HG03469 (cell line): ENCODE measurements around the gene PLXNC1.

ENCODE experiments used
- ATAC-seq: cut with Tn5 transposase; IDR thresholded peaks from one replicate; pipeline ENCODE4 v1.9.1; 2021; ENCODE audit warnings: mild to moderate bottlenecking, moderate library complexity, moderate number of reproducible peaks; ENCODE audit not compliant: unreplicated experiment

The PLXNC1 gene

GRCh38 chr12:94147991-94148738 lies at the start of gene PLXNC1:
TSS of gene PLXNC1 (plus strand) at chr12:94148577. CDS start at chr12:94148972, 395 bp downstream.
- ATAC-seq, result peak; percentile 24

GRCh38 chr12:94099191-94099590 lies 49.2 kb upstream of the PLXNC1 start:
- no peak for ATAC-seq

- ATAC-seq, result no peak
These were observed 48.7 kb upstream of the PLXNC1 start for GRCh38 chr12:94099632-94100031.

- no peak for ATAC-seq
These were observed 48.2 kb upstream of the PLXNC1 start for GRCh38 chr12:94100211-94100627.

GRCh38 chr12:94100990-94101737 lies 47.2 kb upstream of the PLXNC1 start:
- peak; percentile 53 for ATAC-seq

- ATAC-seq, result peak; percentile 61
These were observed 46.4 kb upstream of the PLXNC1 start for GRCh38 chr12:94101738-94102660.

- ATAC-seq, result no peak
These were observed 44.4 kb upstream of the PLXNC1 start for GRCh38 chr12:94103986-94104385.

- ATAC-seq, result no peak
These were observed 40.5 kb upstream of the PLXNC1 start for GRCh38 chr12:94107910-94108309.

GRCh38 chr12:94109160-94109559 lies 39.2 kb upstream of the PLXNC1 start:
- ATAC-seq, result no peak

- no peak for ATAC-seq
These were observed 38.1 kb upstream of the PLXNC1 start for GRCh38 chr12:94110258-94110657.

GRCh38 chr12:94111302-94111701 lies 37.1 kb upstream of the PLXNC1 start:
- ATAC-seq, result no peak

GRCh38 chr12:94112121-94112520 lies 36.3 kb upstream of the PLXNC1 start:
- no peak for ATAC-seq

- ATAC-seq, result no peak
These were observed 34.2 kb upstream of the PLXNC1 start for GRCh38 chr12:94114166-94114565.

- no peak for ATAC-seq
These were observed 32.2 kb upstream of the PLXNC1 start for GRCh38 chr12:94116191-94116590.

GRCh38 chr12:94121886-94122285 lies 26.5 kb upstream of the PLXNC1 start:
- ATAC-seq, result no peak

- ATAC-seq, result no peak
These were observed 25.8 kb upstream of the PLXNC1 start for GRCh38 chr12:94122591-94122990.

- no peak for ATAC-seq
These were observed 25.2 kb upstream of the PLXNC1 start for GRCh38 chr12:94123127-94123526.

- no peak for ATAC-seq
These were observed 22.3 kb upstream of the PLXNC1 start for GRCh38 chr12:94126067-94126466.

- ATAC-seq, result no peak
These were observed 20.9 kb upstream of the PLXNC1 start for GRCh38 chr12:94127239-94128131.

GRCh38 chr12:94128280-94128679 lies 20.1 kb upstream of the PLXNC1 start:
- no peak for ATAC-seq
